KMS-11 (cell line): ENCODE measurements around the gene CD4.

Source experiments
- H2AFZ ChIP-seq: fragments of 200-600 bp; sonication (generic); 2 replicates; pipeline ENCODE4 v1.6.1; 2016; ENCODE audit warnings: antibody characterized with exemption, mixed run types, low read depth
- H3K27ac ChIP-seq: fragments of 200-600 bp; sonication (generic); 2 replicates; pipeline ENCODE4 v1.6.1; 2016; ENCODE audit warnings: mild to moderate bottlenecking, mixed run types
- H3K27me3 ChIP-seq: fragments of 200-600 bp; sonication (generic); 2 replicates; pipeline ENCODE4 v1.6.1; 2017; ENCODE audit warnings: mild to moderate bottlenecking, low read depth, mixed run types, moderate library complexity; ENCODE audit not compliant: insufficient read depth
- H3K36me3 ChIP-seq: fragments of 200-600 bp; sonication (generic); 2 replicates; pipeline ENCODE4 v1.6.1; 2017; ENCODE audit warnings: mild to moderate bottlenecking, mixed run types; ENCODE audit not compliant: insufficient read depth
- H3K4me1 ChIP-seq: fragments of 200-600 bp; sonication (generic); 2 replicates; pipeline ENCODE4 v1.6.1; 2016; ENCODE audit warnings: mild to moderate bottlenecking, low read depth, mixed run types; ENCODE audit not compliant: poor library complexity, severe bottlenecking
- H3K4me2 ChIP-seq: fragments of 200-600 bp; sonication (generic); 2 replicates; pipeline ENCODE4 v1.7.0; 2016; ENCODE audit warnings: mild to moderate bottlenecking, mixed run types
- H3K4me3 ChIP-seq: fragments of 200-600 bp; sonication (generic); IDR thresholded peaks from 2 replicates; pipeline ENCODE4 v1.6.1; 2017; ENCODE audit warnings: low read depth, low read length, mixed read lengths; ENCODE audit not compliant: insufficient read depth
- H3K79me2 ChIP-seq: fragments of 200-600 bp; sonication (generic); 2 replicates; pipeline ENCODE4 v1.6.1; 2016; ENCODE audit warnings: low read depth, mixed run types; ENCODE audit not compliant: insufficient read depth
- H3K9ac ChIP-seq: fragments of 200-600 bp; sonication (generic); 2 replicates; pipeline ENCODE4 v1.6.1; 2016; ENCODE audit warnings: mild to moderate bottlenecking, mixed run types
- H4K20me1 ChIP-seq: fragments of 200-600 bp; sonication (generic); 2 replicates; pipeline ENCODE4 v1.6.1; 2016; ENCODE audit warnings: mild to moderate bottlenecking, mixed run types; ENCODE audit not compliant: insufficient read depth
- CTCF ChIP-seq: fragments of 200-600 bp; sonication (generic); conservative IDR thresholded peaks from 2 replicates; pipeline ENCODE4 v1.6.1; 2017; ENCODE audit warnings: low read depth, mild to moderate bottlenecking, antibody characterized with exemption, low read length, moderate library complexity, mixed read lengths

CD4 gene

GRCh38 chr12:6851153-6851920 is 62.0 kb downstream of the CD4 start, which contains the start of gene CDCA3:
TSS of gene CDCA3 (minus strand) at chr12:6851286. CDS start at chr12:6850952, 334 bp downstream.
- Histone ChIP-seq H3K27me3 (no peaks in the 10 kb centered on the region), H3K4me1 (peaks cover 29% of the 10 kb centered on the region), H3K9ac (peak within 1 kb of the TSS; percentile 69; the same call in 1 of the 2 replicates), H3K79me2 (peaks cover 40% of the 10 kb centered on the region), H2AFZ (peak within 1 kb of the TSS; percentile 59; the same call in 1 of the 2 replicates), H3K36me3 (no peaks in the 10 kb centered on the region), H4K20me1 (no peaks in the 10 kb centered on the region), H3K27ac (peak within 1 kb of the TSS; percentile 87), H3K4me2 (peak within 1 kb of the TSS; percentile 95), H3K4me3 (no peak within 1 kb of the TSS)
- no peak for TF ChIP-seq CTCF

DNA sequence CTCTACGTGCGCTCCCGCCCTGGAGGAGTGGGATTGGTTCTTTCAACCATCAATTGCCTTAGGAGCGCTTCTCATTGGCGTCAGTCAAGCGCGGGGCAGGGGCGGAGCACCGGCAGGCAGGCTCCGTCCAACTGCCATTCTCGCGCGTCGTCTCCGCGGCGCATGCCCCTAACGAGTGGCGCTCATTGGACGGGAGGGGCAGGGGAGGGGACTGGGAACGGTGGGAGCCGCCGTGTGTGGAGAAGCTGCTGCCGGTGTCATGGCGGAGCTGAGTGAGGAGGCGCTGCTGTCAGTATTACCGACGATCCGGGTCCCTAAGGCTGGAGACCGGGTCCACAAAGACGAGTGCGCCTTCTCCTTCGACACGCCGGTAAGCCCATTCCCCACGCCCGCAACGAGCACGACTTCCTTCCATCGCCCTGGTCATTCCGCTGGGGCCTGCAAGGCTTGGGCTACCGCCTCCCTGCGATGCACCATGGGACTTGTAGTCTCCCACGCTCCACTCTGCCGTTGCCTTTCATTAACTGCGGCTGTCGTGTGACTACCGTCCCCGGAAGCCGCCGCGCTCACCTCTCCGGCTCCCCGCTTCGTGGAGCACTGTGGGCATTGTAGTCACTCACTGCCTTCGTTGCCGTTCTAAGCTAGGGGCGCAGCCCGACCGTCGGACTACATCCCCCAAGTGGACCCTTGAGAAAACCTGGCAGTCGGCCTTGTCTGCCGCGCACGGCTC is 62.8 kb downstream of the CD4 start, which contains the start of gene USP5:
Gene USP5, plus strand, starts transcription at position 230 of the 730 bp plus-strand sequence. Its CDS starts 30 bp downstream, at position 260.
- Histone ChIP-seq H3K4me3 (no peak within 1 kb of the TSS), H3K9ac (peak within 1 kb of the TSS; percentile 69), H3K27ac (peak within 1 kb of the TSS; percentile 87), H3K79me2 (peaks cover 40% of the 10 kb centered on the region), H3K36me3 (0 out of 2 replicates have a peak, but pooled peaks cover 2% of the 10 kb centered on the region), H4K20me1 (no peaks in the 10 kb centered on the region), H3K27me3 (no peaks in the 10 kb centered on the region), H3K4me1 (peaks cover 29% of the 10 kb centered on the region), H3K4me2 (peak within 1 kb of the TSS; percentile 95), H2AFZ (peak within 1 kb of the TSS; percentile 59; the same call in 1 of the 2 replicates)
- no peak for TF ChIP-seq CTCF

DNA sequence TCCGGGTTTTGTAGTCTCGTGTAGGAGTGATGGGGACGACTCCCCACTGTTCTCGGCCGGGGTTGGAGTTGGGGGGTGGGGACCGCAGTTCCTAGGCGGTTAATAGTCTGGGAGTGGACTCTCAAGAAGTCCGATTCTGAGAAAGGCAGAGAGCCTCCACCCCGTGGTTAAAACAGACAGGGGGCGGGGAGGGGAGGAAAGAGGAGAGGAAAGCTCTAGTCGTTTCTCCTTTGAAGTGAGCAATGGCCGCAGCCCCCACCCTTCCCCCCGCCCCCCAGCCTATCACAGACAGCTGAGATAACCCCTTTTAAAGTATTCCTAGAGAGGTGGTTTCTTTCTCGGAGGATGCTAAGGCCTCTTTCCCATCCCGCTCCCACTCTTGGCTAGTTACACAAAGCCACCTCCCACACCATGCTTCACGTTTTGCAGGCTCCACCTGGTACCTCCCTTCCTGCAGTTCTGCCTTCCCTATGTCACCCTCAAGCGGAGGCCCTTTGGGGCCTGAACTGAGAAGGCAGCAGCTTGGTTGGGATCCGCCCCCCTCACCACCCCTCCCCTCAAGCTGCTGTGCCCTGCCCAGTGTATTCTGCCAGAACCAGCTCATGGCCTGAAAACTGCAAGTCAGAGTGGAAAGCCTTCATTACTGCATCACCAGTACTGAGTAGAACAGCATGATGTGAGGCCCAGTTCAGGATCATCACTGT is 63.5 kb downstream of the CD4 start:
- Histone ChIP-seq H3K36me3 (0 out of 2 replicates have a peak, but pooled peaks cover 7% of the 10 kb centered on the region), H3K79me2 (peaks cover 40% of the 10 kb centered on the region), H3K4me2 (peak overlapping the region; percentile 60; the same call in 1 of the 2 replicates), H4K20me1 (no peaks in the 10 kb centered on the region), H3K9ac (peak overlapping the region; percentile 69), H3K4me3 (no peak overlapping the region), H3K27ac (peak overlapping the region; percentile 87), H3K27me3 (no peaks in the 10 kb centered on the region), H3K4me1 (peaks cover 29% of the 10 kb centered on the region), H2AFZ (peak overlapping the region; percentile 41; the same call in 1 of the 2 replicates)
- TF ChIP-seq CTCF = no peak

DNA sequence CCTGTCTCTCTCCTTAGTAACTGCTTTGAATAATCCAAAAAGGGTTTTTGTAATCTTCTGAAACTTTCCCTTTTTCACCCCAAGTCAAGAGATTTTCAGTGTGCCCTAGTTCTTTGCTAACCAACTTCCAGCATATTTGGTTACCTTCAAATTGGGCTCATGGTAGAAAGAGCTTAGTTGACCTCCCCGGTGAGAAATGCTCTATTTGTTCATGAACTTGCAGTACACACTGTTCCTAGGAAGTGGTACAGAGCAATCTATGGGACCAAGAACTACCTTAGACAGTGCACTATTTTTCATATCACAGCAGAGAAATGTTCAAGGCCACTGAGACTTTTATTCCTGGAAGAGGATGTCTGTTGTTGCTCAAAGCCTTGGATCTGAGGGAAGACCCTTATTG is 64.3 kb downstream of the CD4 start:
- H3K9ac ChIP-seq = peak overlapping the region; percentile 69; the same call in 1 of the 2 replicates
- peaks cover 40% of the 10 kb centered on the region for H3K79me2 ChIP-seq
- TF ChIP-seq CTCF = no peak
- H3K4me2 ChIP-seq = peak overlapping the region; percentile 60
- no peak overlapping the region for H2AFZ ChIP-seq
- no peaks in the 10 kb centered on the region for H3K27me3 ChIP-seq
- H3K27ac ChIP-seq = peak overlapping the region; percentile 87
- H3K4me1 ChIP-seq = peaks cover 29% of the 10 kb centered on the region
- H3K36me3 ChIP-seq = 0 out of 2 replicates have a peak, but pooled peaks cover 7% of the 10 kb centered on the region
- H3K4me3 ChIP-seq = no peak overlapping the region
- no peaks in the 10 kb centered on the region for H4K20me1 ChIP-seq
